GM10847 (cell line): ENCODE data around the gene NT5E.

Experiments used
- POLR2A ChIP-seq: IDR thresholded peaks from 2 replicates; pipeline ENCODE4 v1.6.1; 2011; ENCODE audit not compliant: insufficient read length; ENCODE audit errors: extremely low read depth

Gene NT5E

GRCh38 chr6:85463621-85464259 lies 13.9 kb downstream of the NT5E start:
- no peak for TF ChIP-seq POLR2A

GRCh38 chr6:85464260-85464644 lies 14.4 kb downstream of the NT5E start:
- no peak for TF ChIP-seq POLR2A

GRCh38 chr6:85464722-85465150 lies 14.9 kb downstream of the NT5E start:
- no peak for TF ChIP-seq POLR2A

GRCh38 chr6:85465762-85466161 lies 15.9 kb downstream of the NT5E start:
- no peak for TF ChIP-seq POLR2A

- TF ChIP-seq POLR2A = no peak
Observed at GRCh38 chr6:85468326-85468725, 18.4 kb downstream of the NT5E start.

GRCh38 chr6:85469276-85470022 lies 19.6 kb downstream of the NT5E start:
- TF ChIP-seq POLR2A = no peak

- TF ChIP-seq POLR2A = no peak
Observed at GRCh38 chr6:85470023-85470410, 20.1 kb downstream of the NT5E start.

GRCh38 chr6:85472744-85473143 lies 22.9 kb downstream of the NT5E start:
- no peak for TF ChIP-seq POLR2A

- TF ChIP-seq POLR2A = no peak
Observed at GRCh38 chr6:85473748-85474147, 23.9 kb downstream of the NT5E start.

- TF ChIP-seq POLR2A = no peak
Observed at GRCh38 chr6:85476532-85476931, 26.6 kb downstream of the NT5E start.

- TF ChIP-seq POLR2A = no peak
Observed at GRCh38 chr6:85479208-85479607, 29.3 kb downstream of the NT5E start.

- no peak for TF ChIP-seq POLR2A
Observed at GRCh38 chr6:85482206-85482904, 32.5 kb downstream of the NT5E start.

GRCh38 chr6:85482905-85483700 lies 33.2 kb downstream of the NT5E start:
- no peak for TF ChIP-seq POLR2A

GRCh38 chr6:85483846-85484245 lies 34.0 kb downstream of the NT5E start:
- TF ChIP-seq POLR2A = no peak

GRCh38 chr6:85484948-85485347 lies 35.1 kb downstream of the NT5E start:
- no peak for TF ChIP-seq POLR2A
